Activated naive CD8-positive, alpha-beta T cell (primary cell): ENCODE measurements around the gene DIMT1.

Experiments used
- H3K27ac Mint-ChIP-seq: one replicate; pipeline ENCODE4 v1.8.0; 2021; ENCODE audit warnings: mixed read lengths
- H3K27me3 Mint-ChIP-seq: one replicate; pipeline ENCODE4 v1.8.0; 2021; ENCODE audit warnings: mixed read lengths
- H3K36me3 Mint-ChIP-seq: one replicate; pipeline ENCODE4 v1.8.0; 2021; ENCODE audit warnings: mixed read lengths
- H3K4me1 Mint-ChIP-seq: one replicate; pipeline ENCODE4 v1.8.0; 2021; ENCODE audit warnings: low read depth, mixed read lengths
- H3K4me3 Mint-ChIP-seq: one replicate; pipeline ENCODE4 v1.8.0; 2021; ENCODE audit warnings: mild to moderate bottlenecking, mixed read lengths
- H3K9me3 Mint-ChIP-seq: one replicate; pipeline ENCODE4 v1.8.0; 2021; ENCODE audit warnings: low read depth, mixed read lengths

DIMT1 gene

GRCh38 chr5:62385816-62386400, 17.8 kb downstream of the DIMT1 start:
- H3K36me3 Mint-ChIP-seq = no peaks in the 10 kb centered on the region
- H3K4me1 Mint-ChIP-seq = peaks cover 5% of the 10 kb centered on the region
- H3K9me3 Mint-ChIP-seq = no peaks in the 10 kb centered on the region
- H3K4me3 Mint-ChIP-seq = no peak overlapping the region
- H3K27me3 Mint-ChIP-seq = no peaks in the 10 kb centered on the region
- peak overlapping the region; percentile 58 for H3K27ac Mint-ChIP-seq

- Mint-ChIP-seq H3K36me3 (peaks cover 6% of the 10 kb centered on the region), H3K4me1 (peaks cover 3% of the 10 kb centered on the region), H3K27me3 (no peaks in the 10 kb centered on the region), H3K9me3 (no peaks in the 10 kb centered on the region), H3K4me3 (no peak overlapping the region), H3K27ac (peak overlapping the region; percentile 3)
Measured at GRCh38 chr5:62385131-62385530, 18.6 kb downstream of the DIMT1 start.

DNA sequence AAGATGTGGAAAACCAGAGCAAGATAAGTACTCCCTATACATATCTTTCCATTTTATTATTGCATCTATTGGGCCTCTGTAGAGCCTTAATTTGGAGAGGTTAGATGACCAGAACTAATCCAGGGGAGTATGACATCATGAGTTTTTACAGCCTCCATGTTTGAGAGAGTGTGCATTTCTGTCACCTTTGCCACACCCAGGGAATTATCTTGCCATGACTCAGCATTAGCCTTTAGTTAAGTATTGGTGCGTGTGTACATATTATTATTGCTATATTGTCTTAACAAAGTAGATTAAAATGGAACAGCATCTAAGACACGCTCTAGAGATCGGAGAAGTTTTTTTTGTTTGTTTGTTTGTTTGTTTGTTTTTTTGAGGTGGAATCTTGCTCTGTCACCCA, 27.6 kb downstream of the DIMT1 start:
- Mint-ChIP-seq H3K4me3 (no peak overlapping the region), H3K27ac (peak overlapping the region; percentile 77), H3K27me3 (no peaks in the 10 kb centered on the region), H3K9me3 (no peaks in the 10 kb centered on the region), H3K4me1 (peaks cover 3% of the 10 kb centered on the region), H3K36me3 (peaks cover 9% of the 10 kb centered on the region)

DNA sequence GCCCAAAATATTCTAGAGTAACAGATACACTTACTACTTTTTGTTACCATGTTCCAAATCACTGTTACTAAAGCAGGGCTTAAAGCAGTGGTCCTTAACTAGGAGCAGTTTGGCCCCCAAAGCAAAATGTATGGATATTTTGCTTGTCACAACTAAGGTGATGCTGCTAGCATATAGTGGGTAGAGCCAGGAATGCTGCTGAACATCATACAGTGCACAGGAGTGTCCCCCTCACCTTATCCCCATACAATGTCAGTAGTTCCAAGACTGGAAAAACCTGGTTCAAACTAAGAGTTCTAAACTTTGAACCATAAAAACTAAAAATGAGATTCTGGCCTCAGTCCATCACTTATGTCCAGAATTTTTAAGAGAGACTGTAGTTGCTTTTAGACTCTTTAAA, 28.1 kb downstream of the DIMT1 start:
- Mint-ChIP-seq H3K36me3 (peaks cover 9% of the 10 kb centered on the region), H3K27ac (peak overlapping the region; percentile 77), H3K4me1 (peaks cover 3% of the 10 kb centered on the region), H3K9me3 (no peaks in the 10 kb centered on the region), H3K4me3 (no peak overlapping the region), H3K27me3 (no peaks in the 10 kb centered on the region)

- Mint-ChIP-seq H3K9me3 (no peaks in the 10 kb centered on the region), H3K27ac (peak overlapping the region; percentile 5), H3K36me3 (peaks cover 3% of the 10 kb centered on the region), H3K27me3 (no peaks in the 10 kb centered on the region), H3K4me1 (peaks cover under 1% of the 10 kb centered on the region), H3K4me3 (no peak overlapping the region)
Measured at GRCh38 chr5:62374090-62374489, 29.6 kb downstream of the DIMT1 start.

GRCh38 chr5:62373382-62373781, 30.3 kb downstream of the DIMT1 start:
- Mint-ChIP-seq H3K9me3 (no peaks in the 10 kb centered on the region), H3K27me3 (no peaks in the 10 kb centered on the region), H3K4me3 (no peak overlapping the region), H3K36me3 (peaks cover 5% of the 10 kb centered on the region), H3K27ac (no peak overlapping the region), H3K4me1 (peaks cover 4% of the 10 kb centered on the region)

DNA sequence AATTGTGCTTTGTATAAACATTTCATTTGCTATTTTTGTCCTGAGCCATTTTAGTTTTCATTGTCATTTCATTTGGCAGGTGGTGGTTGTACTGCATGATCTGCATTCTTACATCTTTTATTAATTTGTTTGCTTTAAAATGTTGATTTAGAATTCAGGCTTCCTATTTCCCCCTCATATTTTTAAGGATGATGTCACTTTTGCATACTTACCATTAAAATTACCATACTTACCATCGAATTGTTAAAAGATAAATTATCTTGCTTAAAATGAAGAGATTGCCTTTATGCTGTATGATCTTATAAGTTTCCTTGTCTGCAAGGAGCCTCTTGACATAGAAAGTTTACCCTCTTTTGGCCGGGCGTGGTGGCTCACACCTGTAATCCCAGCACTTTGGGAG, 31.1 kb downstream of the DIMT1 start:
- H3K27ac Mint-ChIP-seq = peak overlapping the region; percentile 22
- H3K4me3 Mint-ChIP-seq = no peak overlapping the region
- H3K4me1 Mint-ChIP-seq = peaks cover 4% of the 10 kb centered on the region

GRCh38 chr5:62371409-62371808, 32.3 kb downstream of the DIMT1 start:
- no peaks in the 10 kb centered on the region for H3K27me3 Mint-ChIP-seq
- no peak overlapping the region for H3K4me3 Mint-ChIP-seq
- peaks cover 5% of the 10 kb centered on the region for H3K36me3 Mint-ChIP-seq
- H3K27ac Mint-ChIP-seq = no peak overlapping the region
- H3K9me3 Mint-ChIP-seq = no peaks in the 10 kb centered on the region
- H3K4me1 Mint-ChIP-seq = peaks cover 4% of the 10 kb centered on the region

More for the DNA sequence above, 31.1 kb downstream of the DIMT1 start:
- Mint-ChIP-seq H3K27me3 (no peaks in the 10 kb centered on the region), H3K36me3 (peaks cover 5% of the 10 kb centered on the region), H3K9me3 (no peaks in the 10 kb centered on the region)

DNA sequence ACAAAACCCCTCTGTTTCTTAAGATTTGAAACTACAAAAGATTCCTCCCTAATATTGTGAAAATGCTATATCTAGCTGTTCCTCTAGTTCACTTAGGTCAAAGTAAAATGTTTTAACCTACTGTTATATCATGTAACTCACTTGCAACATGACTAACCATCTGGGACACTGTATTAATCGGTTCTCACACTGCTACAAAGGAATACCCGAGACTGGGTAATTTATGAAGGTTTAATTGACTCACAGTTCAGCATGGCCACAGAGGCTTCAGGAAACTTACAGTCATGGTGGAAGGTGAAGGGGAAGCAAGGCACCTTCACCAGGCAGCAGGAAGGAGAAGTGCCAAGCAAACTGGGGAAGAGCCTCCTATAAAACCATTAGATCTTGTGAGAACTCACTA, 34.7 kb downstream of the DIMT1 start:
- H3K4me3 Mint-ChIP-seq = no peak overlapping the region
- no peaks in the 10 kb centered on the region for H3K27me3 Mint-ChIP-seq
- peak overlapping the region; percentile 79 for H3K27ac Mint-ChIP-seq
- H3K4me1 Mint-ChIP-seq = peaks cover 9% of the 10 kb centered on the region
- H3K36me3 Mint-ChIP-seq = peaks cover 6% of the 10 kb centered on the region
- no peaks in the 10 kb centered on the region for H3K9me3 Mint-ChIP-seq

- H3K9me3 Mint-ChIP-seq = no peaks in the 10 kb centered on the region
Measured at GRCh38 chr5:62362701-62363100, 41.0 kb downstream of the DIMT1 start.

GRCh38 chr5:62354028-62354874, 49.5 kb downstream of the DIMT1 start:
- Mint-ChIP-seq H3K27ac (peak overlapping the region; percentile 73), H3K4me1 (peaks cover 19% of the 10 kb centered on the region), H3K9me3 (no peaks in the 10 kb centered on the region), H3K4me3 (no peak overlapping the region), H3K36me3 (peaks cover 1% of the 10 kb centered on the region), H3K27me3 (no peaks in the 10 kb centered on the region)

More at GRCh38 chr5:62362701-62363100, 41.0 kb downstream of the DIMT1 start:
- Mint-ChIP-seq H3K27me3 (no peaks in the 10 kb centered on the region), H3K27ac (no peak overlapping the region), H3K36me3 (peaks cover 6% of the 10 kb centered on the region), H3K4me3 (no peak overlapping the region), H3K4me1 (peaks cover 6% of the 10 kb centered on the region)

DNA sequence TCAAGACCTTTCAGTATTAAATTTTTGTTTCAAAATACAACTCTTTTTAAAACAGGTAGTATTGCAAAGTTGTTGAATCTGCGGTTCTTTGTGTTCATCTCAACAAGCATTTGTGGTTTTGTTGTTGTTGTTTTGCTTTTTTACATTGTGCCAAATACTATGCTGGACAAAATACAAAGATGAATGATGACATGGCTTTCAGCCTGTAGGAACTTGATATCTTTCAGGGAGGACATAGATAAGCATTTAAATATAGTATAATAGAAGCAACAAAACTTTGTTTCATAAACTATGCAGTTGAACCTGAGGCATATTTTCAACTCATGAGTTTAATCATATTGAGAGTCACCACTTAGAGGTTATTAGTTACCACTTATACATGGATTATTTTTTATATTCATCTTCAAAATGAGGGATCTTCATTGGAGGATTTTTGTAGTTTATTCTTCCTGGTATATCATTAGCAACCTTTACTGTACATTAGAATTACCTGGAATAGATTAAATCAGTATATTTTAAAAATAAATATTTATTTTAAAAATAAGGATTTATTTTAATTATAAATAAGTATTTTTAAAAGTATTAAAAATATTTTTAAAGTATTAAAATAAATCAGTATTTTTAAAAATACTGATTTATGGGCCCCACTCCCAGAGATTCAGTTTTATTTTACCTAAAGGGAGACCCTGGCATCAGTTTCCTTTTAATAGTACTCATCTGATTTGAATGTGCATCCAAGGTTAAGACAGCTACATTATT, 54.8 kb downstream of the DIMT1 start:
- H3K9me3 Mint-ChIP-seq = no peaks in the 10 kb centered on the region
- H3K36me3 Mint-ChIP-seq = no peaks in the 10 kb centered on the region
- no peaks in the 10 kb centered on the region for H3K27me3 Mint-ChIP-seq
- peaks cover 35% of the 10 kb centered on the region for H3K4me1 Mint-ChIP-seq
- H3K4me3 Mint-ChIP-seq = no peak overlapping the region
- H3K27ac Mint-ChIP-seq = peak overlapping the region; percentile 79

DNA sequence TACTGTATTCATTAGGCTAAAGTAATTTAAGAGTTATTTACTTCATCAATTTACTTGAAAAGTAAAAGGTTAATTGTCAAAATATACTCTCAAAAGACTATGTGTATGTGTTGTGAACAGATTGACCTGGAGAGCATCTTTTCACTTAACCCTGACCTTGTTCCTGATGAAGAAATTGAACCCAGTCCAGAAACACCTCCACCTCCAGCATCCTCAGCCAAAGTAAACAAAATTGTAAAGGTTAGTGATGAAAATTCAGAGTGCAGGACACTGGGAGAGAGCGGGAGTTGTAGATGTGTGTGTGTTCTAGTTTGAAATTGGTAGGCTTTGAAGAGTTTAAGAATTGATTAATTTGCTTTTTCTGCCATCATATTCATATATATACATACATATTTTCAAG, 55.8 kb downstream of the DIMT1 start:
- peak overlapping the region; percentile 70 for H3K27ac Mint-ChIP-seq

DNA sequence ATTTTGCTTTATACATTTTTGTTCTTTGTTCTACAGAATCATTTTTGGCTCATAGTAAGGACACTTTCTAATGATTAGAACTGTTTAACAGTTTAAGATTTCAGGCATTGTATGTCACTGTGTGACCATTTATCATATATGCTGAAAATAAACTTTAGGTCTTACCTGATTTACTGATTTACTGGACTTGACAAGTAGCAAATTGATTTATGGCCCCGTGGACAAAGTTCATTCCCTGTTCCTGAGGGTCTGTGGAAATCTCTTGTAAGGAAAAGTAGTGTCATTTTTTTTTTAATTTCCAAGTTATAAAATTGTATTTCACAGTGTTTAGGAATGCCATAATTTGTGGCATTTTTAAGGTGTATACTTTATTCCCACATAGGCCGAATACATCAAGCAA, 57.0 kb downstream of the DIMT1 start:
- Mint-ChIP-seq H3K9me3 (no peaks in the 10 kb centered on the region), H3K4me3 (no peak overlapping the region), H3K27ac (peak overlapping the region; percentile 70), H3K27me3 (no peaks in the 10 kb centered on the region), H3K4me1 (peaks cover 46% of the 10 kb centered on the region), H3K36me3 (peaks cover under 1% of the 10 kb centered on the region)

More for the DNA sequence above, 55.8 kb downstream of the DIMT1 start:
- Mint-ChIP-seq H3K27me3 (no peaks in the 10 kb centered on the region), H3K4me1 (peaks cover 41% of the 10 kb centered on the region), H3K4me3 (no peak overlapping the region), H3K9me3 (no peaks in the 10 kb centered on the region), H3K36me3 (no peaks in the 10 kb centered on the region)

- Mint-ChIP-seq H3K36me3 (peaks cover 8% of the 10 kb centered on the region), H3K27me3 (no peaks in the 10 kb centered on the region), H3K9me3 (no peaks in the 10 kb centered on the region), H3K4me3 (no peak overlapping the region), H3K27ac (peak overlapping the region; percentile 82), H3K4me1 (peaks cover 65% of the 10 kb centered on the region)
Measured at GRCh38 chr5:62343428-62343827, 60.3 kb downstream of the DIMT1 start.
